Fibroblast of the aortic adventitia (primary cell): ENCODE measurements around the gene ANKRD49. TPM values are rescaled to one million over a fixed set of nuclear protein-coding genes. Genes with fewer than 3 reads are reported as not detected.

Experiments
- DNase-seq: peaks from one replicate; pipeline ENCODE4 v3.0.0-alpha.2; 2010; ENCODE audit warnings: low read depth
- H3K4me3 ChIP-seq: 2 replicates; pipeline ENCODE4 v1.5.1; 2011; ENCODE audit warnings: low read depth, mild to moderate bottlenecking, control low read depth, low read length, moderate library complexity
- CTCF ChIP-seq: IDR thresholded peaks from 2 replicates; pipeline ENCODE4 v1.5.1; 2011; ENCODE audit warnings: mild to moderate bottlenecking, low read length, control low read depth, inconsistent platforms; ENCODE audit not compliant: insufficient read depth
- total RNA-seq: library from RNA; depleted of rRNA; stranded (reverse); fragments of >200 nt; gene quantifications from 2 replicates; pipeline ENCODE4 v1.2.3, GENCODE V29; 2012; ENCODE audit warnings: low replicate concordance

ANKRD49 gene
- total RNA-seq, 1 donor, result 13.9 TPM

GRCh38 chr11:94472916-94473799, 20.6 kb upstream of the ANKRD49 start:
- DNase-seq, result peak; percentile 4
- no peak overlapping the region for H3K4me3 ChIP-seq
- no peak for TF ChIP-seq CTCF

GRCh38 chr11:94477624-94478023, 16.2 kb upstream of the ANKRD49 start:
- no peak overlapping the region for H3K4me3 ChIP-seq
- no peak for TF ChIP-seq CTCF
- DNase-seq, result no peak

- DNase-seq, result no peak
- no peak for TF ChIP-seq CTCF
- no peak overlapping the region for H3K4me3 ChIP-seq
These were observed 12.4 kb upstream of the ANKRD49 start for GRCh38 chr11:94481342-94481741.

GRCh38 chr11:94486068-94486467, 7.7 kb upstream of the ANKRD49 start:
- no peak for TF ChIP-seq CTCF
- no peak for DNase-seq
- H3K4me3 ChIP-seq, result no peak overlapping the region

GRCh38 chr11:94494126-94494680, 419 bp downstream of the ANKRD49 start:
- peak overlapping the region; percentile 87 for H3K4me3 ChIP-seq
- DNase-seq, result peak; percentile 17
- no peak for TF ChIP-seq CTCF

GRCh38 chr11:94500181-94500580, 6.4 kb downstream of the ANKRD49 start:
- no peak for TF ChIP-seq CTCF
- DNase-seq, result no peak
- no peak overlapping the region for H3K4me3 ChIP-seq
